ENCODE measurements around the gene PNCK.
A peak's percentile ranks its signal among the peaks of the same experiment; 100 is the strongest.

DNA sequence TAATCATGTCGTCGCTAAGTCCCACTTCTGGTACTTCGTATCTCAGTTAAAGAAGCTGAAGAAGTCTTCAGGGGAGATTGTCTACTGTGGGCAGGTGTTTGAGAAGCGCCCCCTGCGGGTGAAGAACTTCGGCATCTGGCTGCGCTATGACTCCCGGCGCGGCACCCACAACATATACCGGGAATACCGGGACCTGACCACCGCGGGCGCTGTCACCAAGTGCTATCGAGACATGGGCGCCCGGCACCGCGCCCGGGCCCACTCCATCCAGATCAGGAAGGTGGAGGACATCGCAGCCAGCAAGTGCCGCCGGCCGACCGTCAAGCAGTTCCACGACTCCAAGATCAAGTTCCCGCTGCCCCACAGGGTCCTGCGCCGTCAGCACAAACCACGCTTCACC, 11.3 kb downstream of the PNCK start:
- TF ChIP-seq, protein P1, sequence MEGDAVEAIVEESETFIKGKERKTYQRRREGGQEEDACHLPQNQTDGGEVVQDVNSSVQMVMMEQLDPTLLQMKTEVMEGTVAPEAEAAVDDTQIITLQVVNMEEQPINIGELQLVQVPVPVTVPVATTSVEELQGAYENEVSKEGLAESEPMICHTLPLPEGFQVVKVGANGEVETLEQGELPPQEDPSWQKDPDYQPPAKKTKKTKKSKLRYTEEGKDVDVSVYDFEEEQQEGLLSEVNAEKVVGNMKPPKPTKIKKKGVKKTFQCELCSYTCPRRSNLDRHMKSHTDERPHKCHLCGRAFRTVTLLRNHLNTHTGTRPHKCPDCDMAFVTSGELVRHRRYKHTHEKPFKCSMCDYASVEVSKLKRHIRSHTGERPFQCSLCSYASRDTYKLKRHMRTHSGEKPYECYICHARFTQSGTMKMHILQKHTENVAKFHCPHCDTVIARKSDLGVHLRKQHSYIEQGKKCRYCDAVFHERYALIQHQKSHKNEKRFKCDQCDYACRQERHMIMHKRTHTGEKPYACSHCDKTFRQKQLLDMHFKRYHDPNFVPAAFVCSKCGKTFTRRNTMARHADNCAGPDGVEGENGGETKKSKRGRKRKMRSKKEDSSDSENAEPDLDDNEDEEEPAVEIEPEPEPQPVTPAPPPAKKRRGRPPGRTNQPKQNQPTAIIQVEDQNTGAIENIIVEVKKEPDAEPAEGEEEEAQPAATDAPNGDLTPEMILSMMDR (IDR thresholded peaks at IDR 0.05) = peak in 2 of 4 experiments; percentile 27 to 37
- no peak for TF ChIP-seq POLR2A (IDR thresholded peaks at IDR 0.05)

Measured in prostate gland (tissue), 2 donors.